Brain microvascular endothelial cell (primary cell): ENCODE data around the gene CFAP46.

Source experiments
- DNase-seq: peaks from one replicate; pipeline ENCODE4 v3.0.0-alpha.2; 2020
- H3K27ac ChIP-seq: fragments of 250-450 bp; sonication (Bioruptor Pico); 2 replicates; pipeline ENCODE4 v1.5.1; 2020; ENCODE audit warnings: mild to moderate bottlenecking, moderate library complexity
- H3K27me3 ChIP-seq: fragments of 250-450 bp; sonication (Bioruptor Pico); replicated peaks from 2 replicates; pipeline ENCODE4 v1.5.1; 2020; ENCODE audit warnings: mild to moderate bottlenecking
- H3K36me3 ChIP-seq: fragments of 250-450 bp; sonication (Bioruptor Pico); replicated peaks from 2 replicates; pipeline ENCODE4 v1.5.1; 2020; ENCODE audit warnings: mild to moderate bottlenecking
- H3K4me3 ChIP-seq: 2 replicates; pipeline ENCODE4 v1.5.1; 2011; ENCODE audit warnings: low read depth, mild to moderate bottlenecking, control low read depth, low read length, moderate library complexity
- CTCF ChIP-seq: IDR thresholded peaks from 2 replicates; pipeline ENCODE4 v1.5.1; 2011; ENCODE audit warnings: low read depth, mild to moderate bottlenecking, moderate library complexity, low read length, control low read depth, inconsistent platforms; ENCODE audit errors: missing control alignments
- in situ Hi-C: cut with HindIII; loops from 2 replicates; pipeline ENCODE4 v1.10.0; 2017; ENCODE audit warnings: low sequenced_read_pairs, low pct_ligation_motif_present

Gene CFAP46

GRCh38 chr10:132987671-132988571, 45.6 kb upstream of the CFAP46 start:
- Histone ChIP-seq H3K27me3 (no peaks in the 10 kb centered on the region), H3K27ac (no peak overlapping the region), H3K4me3 (no peak overlapping the region), H3K36me3 (no peaks in the 10 kb centered on the region)
- in situ Hi-C loops: no loop called here
- no peak for TF ChIP-seq CTCF
- DNase-seq: peak; percentile 82

- H3K4me3 ChIP-seq: no peak overlapping the region
- no peak for TF ChIP-seq CTCF
- H3K36me3 ChIP-seq: no peaks in the 10 kb centered on the region
- no peak overlapping the region for H3K27ac ChIP-seq
- in situ Hi-C loops: no loop called here
- DNase-seq: no peak
- no peaks in the 10 kb centered on the region for H3K27me3 ChIP-seq
Measured at GRCh38 chr10:132986978-132987377, 44.6 kb upstream of the CFAP46 start.

GRCh38 chr10:132986576-132986975, 44.2 kb upstream of the CFAP46 start:
- Histone ChIP-seq H3K27me3 (no peaks in the 10 kb centered on the region), H3K36me3 (no peaks in the 10 kb centered on the region), H3K4me3 (no peak overlapping the region), H3K27ac (no peak overlapping the region)
- TF ChIP-seq CTCF: no peak
- in situ Hi-C loops: no loop called here
- no peak for DNase-seq

- Histone ChIP-seq H3K36me3 (no peaks in the 10 kb centered on the region), H3K27ac (no peak overlapping the region), H3K27me3 (no peaks in the 10 kb centered on the region), H3K4me3 (no peak overlapping the region)
- no peak for DNase-seq
- TF ChIP-seq CTCF: no peak
- in situ Hi-C loops: no loop called here
Measured at GRCh38 chr10:132986076-132986475, 43.7 kb upstream of the CFAP46 start.

- Histone ChIP-seq H3K27ac (no peak overlapping the region), H3K27me3 (no peaks in the 10 kb centered on the region), H3K36me3 (no peaks in the 10 kb centered on the region), H3K4me3 (no peak overlapping the region)
- in situ Hi-C loops: no loop called here
- no peak for TF ChIP-seq CTCF
- DNase-seq: no peak
Measured at GRCh38 chr10:132985546-132985900, 43.2 kb upstream of the CFAP46 start.
